SK-N-DZ (cell line): ENCODE measurements around the gene TRERF1.

Experiments
- DNase-seq: peaks from one replicate; pipeline ENCODE4 v3.0.0-alpha.2; 2015; ENCODE audit warnings: low spot score

Gene TRERF1

DNA sequence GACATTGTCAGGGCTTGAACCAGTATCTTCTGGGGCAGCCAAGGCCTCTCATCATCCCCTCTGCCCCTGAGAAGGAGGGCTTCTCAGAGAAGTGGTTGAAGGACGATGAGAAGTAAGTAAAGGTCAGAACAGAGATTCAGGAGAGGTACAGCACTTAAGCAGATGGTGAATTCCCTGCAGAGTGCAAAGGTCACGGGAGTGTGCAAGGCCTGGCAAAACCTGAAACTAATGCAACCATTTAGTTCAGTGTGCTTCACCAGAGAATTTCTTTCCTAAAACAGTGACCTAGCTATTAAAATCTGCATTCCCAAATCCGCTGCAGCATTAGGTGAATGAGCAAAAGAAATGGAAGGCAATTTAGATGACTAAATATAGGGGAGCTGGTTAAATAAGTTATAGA, 58.4 kb downstream of the TRERF1 start:
- no peak for DNase-seq

DNA sequence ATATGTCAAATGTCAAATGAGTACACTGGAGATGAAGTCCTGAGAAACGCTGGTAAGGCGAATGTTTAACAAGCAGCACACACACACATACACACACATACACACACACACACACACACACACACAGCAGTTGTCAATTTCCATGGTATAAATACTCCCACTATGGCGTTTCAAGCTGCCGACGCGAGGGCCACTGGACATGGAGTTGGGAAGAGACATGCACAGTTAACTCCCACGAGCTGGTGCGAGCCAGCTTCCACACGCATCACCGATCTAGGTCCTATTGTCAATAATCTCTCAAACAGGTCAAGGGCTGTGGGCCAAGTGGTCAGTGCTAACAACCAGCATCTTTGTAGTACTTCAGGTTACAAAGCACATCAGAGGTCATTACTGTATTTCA, 58.9 kb downstream of the TRERF1 start:
- no peak for DNase-seq

GRCh38 chr6:42391441-42391840, 60.3 kb downstream of the TRERF1 start:
- no peak for DNase-seq

DNA sequence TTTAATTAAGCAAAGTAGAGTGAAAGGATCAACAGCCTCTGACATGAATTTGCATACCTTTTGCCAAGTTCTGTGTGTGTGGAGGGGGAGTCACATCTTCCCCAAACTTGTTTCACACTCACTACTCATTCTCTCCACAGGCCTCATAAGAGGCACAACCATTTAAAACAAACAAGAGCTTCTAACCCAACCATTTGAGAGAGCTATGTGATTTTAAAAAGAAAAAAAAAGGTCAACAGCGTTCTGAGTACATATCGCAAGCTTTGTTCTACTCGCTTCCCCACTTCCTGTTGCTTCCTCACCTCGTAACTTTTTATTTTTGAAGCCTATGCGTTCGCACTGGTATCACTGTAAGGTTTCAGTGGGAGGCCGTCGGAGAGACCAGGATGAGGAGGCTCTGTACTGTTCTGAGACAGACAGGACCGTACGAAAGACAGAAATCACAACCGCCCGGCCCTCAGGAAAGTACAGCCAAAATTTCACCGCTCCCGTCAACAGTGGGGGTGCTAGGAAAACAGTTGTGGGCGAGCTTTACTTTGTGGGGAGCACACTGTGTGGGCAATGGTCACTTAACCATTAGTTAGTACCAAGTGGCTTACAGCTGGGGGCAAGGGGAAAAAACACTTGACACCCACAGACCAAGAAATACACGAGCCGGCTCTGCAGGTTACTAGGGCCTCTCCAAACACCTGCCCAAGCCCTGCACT, 61.3 kb downstream of the TRERF1 start:
- DNase-seq = no peak

DNA sequence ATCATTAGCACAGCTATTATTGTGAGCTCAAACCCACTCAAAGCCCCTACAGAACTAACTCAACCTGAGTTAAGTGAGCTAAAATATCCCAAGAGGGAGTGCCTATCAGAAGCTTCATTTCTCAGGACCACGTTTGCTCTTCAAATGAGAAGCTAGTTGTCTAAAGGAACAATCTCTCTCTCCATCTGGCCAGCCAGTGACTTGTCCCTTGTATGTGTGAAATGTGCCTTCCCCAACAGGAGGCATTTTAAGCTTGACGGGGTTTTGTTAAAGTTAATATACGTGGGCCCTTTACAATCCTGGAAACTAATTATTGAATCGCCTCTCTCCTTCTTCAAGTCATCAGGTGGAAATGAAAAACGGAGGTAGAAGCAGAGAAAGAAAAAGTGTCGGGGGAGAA, 62.0 kb downstream of the TRERF1 start:
- DNase-seq = no peak

- no peak for DNase-seq
These were observed 63.7 kb downstream of the TRERF1 start for GRCh38 chr6:42388046-42388445.

DNA sequence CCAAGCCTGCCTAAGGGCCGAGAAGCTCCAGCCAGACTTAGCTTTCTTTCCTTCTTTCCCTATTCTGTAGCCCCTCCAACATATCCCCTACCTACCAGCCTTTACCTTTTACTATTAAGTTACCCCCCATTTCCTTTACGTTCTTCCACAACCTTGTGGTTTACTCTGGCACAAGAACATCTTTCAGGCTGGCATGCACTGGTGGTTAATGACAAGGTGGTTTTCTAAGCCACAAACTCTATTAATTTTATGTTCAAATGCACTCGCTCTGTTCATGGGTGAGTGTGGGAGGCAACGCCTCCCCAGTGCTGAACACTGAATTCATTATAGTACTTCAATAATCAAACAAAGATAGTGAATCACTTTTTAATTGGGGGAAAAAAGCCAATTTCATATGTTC, 64.4 kb downstream of the TRERF1 start:
- DNase-seq = no peak

GRCh38 chr6:42385339-42385738, 66.4 kb downstream of the TRERF1 start:
- no peak for DNase-seq

- DNase-seq = no peak
These were observed 68.1 kb downstream of the TRERF1 start for GRCh38 chr6:42383421-42384205.

GRCh38 chr6:42381850-42382249, 69.9 kb downstream of the TRERF1 start:
- DNase-seq = no peak

DNA sequence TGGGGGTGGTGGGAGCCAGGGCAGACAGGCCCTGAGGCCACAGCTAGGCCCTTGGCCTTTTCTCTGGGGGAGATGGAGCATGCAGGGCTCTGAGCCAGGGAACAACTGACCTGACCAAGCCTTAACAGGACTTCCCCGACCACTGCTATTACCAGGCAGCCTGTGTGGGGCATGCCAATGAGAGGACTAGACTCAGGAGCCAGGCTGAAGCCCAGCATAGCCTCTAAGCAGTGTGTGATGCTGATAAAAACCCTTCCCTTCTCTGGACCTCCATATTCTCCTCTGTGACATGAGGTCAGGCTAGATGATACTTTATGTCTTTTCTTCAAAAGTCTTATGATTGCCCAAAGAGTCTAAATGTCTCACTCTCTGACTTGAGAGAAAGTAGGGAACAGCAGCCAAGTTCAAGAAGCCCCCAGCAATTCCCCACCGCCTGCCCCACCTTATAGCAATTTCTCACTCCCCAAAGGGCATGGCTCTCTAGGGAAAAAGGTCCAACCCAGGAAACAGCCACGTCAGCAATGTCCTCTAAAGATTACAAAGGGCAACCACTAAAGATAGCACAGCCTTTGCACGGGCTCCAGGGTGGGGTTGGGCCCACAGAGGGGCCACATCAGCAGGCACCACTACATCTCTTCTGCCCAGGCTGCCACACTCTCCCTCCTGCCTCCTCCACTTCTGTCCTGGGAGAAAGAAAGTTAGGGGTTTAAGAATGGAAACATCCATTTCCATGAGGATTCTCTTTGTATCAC, 71.3 kb downstream of the TRERF1 start:
- no peak for DNase-seq

GRCh38 chr6:42378536-42378935, 73.2 kb downstream of the TRERF1 start:
- no peak for DNase-seq

DNA sequence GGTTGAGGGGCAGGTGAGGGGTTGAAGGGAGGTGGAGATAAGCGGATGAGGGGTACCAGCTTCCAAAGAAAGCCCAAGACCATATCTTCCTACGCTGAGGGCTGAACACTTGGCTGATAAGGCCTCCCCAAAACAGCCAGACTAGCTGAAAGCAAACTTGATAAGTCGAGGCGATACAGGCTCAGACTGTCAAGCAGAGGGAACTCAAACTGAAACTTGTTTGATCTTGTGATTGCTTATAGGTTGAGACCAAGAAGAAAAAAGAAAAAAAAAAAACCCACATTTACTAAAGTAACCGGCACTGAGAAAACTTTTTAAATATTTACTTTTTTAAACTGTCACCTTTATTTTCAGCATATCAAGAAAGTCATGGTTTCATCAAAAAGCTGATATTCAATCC, 73.6 kb downstream of the TRERF1 start:
- no peak for DNase-seq

- no peak for DNase-seq
These were observed 76.6 kb downstream of the TRERF1 start for GRCh38 chr6:42375007-42375635.

DNA sequence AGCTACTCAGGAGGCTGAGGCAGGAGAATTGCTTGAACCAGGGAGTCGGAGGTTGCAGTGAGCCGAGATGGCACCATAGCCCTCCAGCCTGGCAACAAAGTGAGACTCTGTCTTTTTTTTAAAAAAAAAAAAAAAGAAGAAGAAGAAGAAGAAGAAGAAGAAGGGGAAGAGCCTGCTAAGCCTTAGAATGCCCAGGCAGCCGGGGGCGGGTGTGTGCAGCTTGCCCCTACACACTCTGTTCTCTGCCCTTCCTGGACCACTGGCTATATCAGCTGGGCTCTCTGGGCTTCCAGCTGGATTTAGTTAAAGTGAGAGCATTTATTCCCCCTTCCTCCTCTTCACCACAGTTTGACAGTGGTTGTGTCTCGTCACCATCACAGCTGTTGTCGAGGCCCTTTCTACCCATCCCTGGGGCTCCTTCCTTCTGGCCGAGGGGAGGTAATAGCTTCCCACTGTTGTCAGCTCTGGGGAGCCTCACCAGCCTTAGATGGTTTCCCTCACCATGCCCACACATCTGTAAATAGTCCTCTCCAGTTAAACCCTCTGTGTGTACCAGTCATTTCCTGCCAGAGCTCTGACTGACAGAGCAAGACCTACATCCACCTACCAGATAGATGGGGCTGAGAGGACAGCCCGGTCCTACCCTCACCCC, 77.6 kb downstream of the TRERF1 start:
- DNase-seq = no peak

- DNase-seq = no peak
These were observed 79.0 kb downstream of the TRERF1 start for GRCh38 chr6:42372699-42373098.

DNA sequence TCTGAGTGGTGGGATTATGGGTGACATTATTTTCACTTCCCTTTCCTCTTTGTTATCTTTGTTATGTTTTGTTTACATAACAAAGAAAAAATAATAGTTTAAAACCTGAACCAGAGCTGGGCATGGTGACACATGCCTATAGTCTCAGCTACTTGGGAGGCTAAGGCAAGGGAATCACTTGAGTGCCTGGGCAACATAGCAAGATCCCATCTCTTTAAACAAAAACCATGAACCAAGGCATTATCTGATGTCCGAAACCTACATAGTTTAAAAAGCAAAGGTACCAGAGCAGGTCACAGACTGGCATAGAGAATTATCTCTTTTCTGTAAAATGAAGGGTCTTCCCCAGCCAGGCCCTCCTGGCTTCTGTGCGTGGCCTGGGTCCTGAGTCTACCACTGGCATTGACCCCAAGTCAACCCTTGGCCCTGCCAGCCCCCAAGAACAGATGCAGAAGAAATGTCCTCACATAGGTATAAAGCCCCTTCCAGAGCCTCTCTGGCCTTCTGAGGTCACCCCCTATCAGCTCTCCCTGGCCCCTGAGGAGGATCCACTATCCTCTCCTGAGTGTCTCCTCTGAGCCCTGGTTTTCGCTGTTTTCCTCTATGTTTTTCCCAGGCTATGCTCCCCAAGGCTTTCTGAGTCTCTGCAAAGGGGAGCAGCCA, 81.3 kb downstream of the TRERF1 start:
- DNase-seq = no peak

- no peak for DNase-seq
These were observed 82.2 kb downstream of the TRERF1 start for GRCh38 chr6:42369568-42369967.

- no peak for DNase-seq
These were observed 83.5 kb downstream of the TRERF1 start for GRCh38 chr6:42368181-42368580.

- no peak for DNase-seq
These were observed 84.2 kb downstream of the TRERF1 start for GRCh38 chr6:42367353-42368011.

DNA sequence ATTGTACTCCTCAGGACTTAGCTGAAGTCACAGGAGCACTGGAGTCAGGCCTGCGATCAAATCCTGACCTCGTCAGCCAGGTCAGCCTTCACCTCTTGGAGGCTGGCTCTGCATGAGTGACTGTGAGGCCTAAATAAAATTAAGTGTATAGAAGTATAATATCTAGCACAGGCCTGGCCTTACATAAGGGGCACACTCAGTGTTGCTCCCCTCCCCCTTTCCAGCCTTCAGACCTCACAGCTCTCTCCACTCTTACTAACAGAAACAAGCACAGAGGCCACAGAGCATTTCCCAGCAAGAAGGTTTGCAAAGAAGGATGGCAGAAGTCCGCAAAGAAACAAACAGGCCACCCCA, 84.8 kb downstream of the TRERF1 start:
- DNase-seq = peak; percentile 51
